Uterus (tissue), 2 donors: ENCODE data around the gene PTEN.

Experiments
- CTCF ChIP-seq, 4 experiments: fragments of 200-600 bp in 2 of 4; fragments of 450-650 bp in 2 of 4; sonication (generic) in 2 of 4; IDR thresholded peaks; one replicate each; pipeline ENCODE4 v1.5.1; 2016 to 2019; ENCODE audit warnings: antibody characterized with exemption in 4 of 4, mild to moderate bottlenecking in 2 of 4, moderate library complexity in 1 of 4
- POLR2A ChIP-seq, 2 donors: fragments of 450-650 bp; IDR thresholded peaks; one replicate each; pipeline ENCODE4 v1.6.1; 2016; ENCODE audit warnings: antibody characterized with exemption in 2 of 2, mild to moderate bottlenecking in 1 of 2, moderate library complexity in 1 of 2

DNA sequence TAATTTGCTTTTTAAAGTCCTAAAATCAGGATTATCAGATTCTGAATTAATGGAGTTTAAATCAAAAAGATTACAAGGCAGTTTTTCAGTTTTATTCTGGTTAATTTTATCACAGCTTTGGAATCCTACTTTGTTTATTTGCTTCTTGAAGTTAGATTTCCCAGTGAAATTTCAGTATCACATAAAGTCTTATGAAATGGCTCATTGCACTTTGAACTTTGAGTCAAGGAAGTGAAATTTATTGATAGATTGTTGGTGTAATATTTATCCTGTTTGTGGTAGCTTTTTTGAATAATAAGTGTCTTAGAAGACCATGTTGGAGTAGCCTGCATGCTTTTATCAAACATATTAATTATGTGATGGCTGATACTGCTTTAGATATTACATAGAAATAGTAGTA lies 92.6 kb downstream of the PTEN start:
- TF ChIP-seq CTCF (IDR thresholded peaks at IDR 0.05) (no peak), POLR2A (IDR thresholded peaks at IDR 0.05) (no peak)
